ENCODE data around the gene ATF4.
A peak's percentile ranks its signal among the peaks of the same experiment; 100 is the strongest.
"Not testable (repeated sequence)": the region's sequence is repeated elsewhere in the genome, so short reads cannot be mapped to it uniquely, and the experiment has no call there.

ATF4 gene

DNA sequence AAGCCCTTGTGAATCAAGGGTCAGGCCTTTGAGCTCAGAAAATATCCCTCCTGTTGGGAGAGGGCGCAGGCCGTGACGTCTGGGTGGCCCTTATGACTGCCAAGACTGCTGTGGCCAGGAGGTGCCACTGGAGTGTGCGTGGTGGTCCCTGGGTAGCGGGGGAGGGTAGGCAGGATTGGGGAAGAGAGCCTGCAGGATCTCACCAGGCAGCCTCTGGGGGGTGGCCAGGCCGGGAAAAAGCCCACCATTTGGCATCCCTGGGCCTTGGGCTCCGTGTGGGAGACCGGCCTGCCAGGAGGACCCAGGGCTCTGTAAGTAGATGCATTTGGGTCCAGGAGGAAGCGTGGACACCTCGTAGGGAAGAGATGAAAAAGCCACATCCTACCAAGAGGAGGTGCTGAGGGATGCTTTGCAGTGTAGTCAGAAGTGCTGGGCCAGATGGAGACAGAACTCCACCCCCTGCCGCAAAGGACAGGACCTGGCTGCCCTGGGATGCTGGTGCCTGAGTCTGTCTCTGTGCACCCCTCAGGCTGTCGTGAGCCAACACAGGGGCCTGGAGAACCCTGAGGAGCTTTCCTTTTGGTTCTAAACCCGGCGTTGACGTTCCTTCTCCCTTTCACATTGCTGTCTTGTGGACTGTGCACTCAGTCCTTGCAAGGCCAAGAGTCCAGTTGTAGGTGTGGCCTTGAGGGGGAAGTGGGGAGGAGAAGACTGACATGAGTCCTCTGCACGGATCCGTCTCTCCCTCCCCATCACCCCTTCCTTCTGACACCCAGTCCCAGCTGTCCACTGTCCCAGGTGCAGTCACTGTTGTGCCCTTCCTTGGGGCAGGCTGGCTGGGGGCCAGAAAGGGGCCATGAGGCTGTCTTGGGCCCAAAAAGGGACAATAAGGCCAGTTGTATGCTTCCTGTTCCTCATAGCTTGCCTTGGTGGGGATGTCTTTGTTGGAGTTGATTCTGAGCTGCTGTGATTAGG lies 31.0 kb upstream of the ATF4 start:
- no peak for DNase-seq (ENCODE audit: low read depth)

DNA sequence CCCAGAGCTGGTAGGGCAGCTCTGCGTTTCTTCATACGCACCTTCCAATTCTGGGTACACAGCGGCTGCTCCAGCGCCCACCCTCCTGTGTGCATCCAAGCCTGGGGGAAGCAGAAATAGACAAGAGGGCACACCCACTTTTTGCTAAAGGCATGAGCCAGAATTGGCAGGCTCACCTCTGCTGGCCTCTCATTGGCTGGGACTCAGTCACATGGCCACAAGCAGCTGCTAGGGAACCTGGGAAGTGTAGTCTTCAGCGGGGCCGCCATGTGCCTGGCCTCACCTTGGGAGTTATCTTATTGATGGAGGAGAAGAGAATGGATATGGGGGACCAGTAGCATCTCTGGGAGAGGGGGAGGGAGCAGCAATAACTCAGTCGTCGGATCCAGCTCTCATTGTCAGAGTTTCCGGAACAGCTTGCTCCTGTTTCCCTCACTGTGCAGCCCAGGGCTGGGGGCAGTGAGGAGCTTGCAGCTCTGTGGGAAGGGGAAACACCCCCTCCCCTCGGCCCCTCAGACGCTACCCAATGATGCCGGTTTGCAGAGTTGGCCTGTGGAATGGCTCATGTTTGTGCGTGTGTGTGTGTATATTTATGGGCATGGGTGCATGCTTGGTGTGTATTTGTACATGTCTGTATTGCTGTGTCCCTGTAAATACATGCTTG lies 30.1 kb upstream of the ATF4 start:
- DNase-seq (ENCODE audit: low read depth) = no peak

DNA sequence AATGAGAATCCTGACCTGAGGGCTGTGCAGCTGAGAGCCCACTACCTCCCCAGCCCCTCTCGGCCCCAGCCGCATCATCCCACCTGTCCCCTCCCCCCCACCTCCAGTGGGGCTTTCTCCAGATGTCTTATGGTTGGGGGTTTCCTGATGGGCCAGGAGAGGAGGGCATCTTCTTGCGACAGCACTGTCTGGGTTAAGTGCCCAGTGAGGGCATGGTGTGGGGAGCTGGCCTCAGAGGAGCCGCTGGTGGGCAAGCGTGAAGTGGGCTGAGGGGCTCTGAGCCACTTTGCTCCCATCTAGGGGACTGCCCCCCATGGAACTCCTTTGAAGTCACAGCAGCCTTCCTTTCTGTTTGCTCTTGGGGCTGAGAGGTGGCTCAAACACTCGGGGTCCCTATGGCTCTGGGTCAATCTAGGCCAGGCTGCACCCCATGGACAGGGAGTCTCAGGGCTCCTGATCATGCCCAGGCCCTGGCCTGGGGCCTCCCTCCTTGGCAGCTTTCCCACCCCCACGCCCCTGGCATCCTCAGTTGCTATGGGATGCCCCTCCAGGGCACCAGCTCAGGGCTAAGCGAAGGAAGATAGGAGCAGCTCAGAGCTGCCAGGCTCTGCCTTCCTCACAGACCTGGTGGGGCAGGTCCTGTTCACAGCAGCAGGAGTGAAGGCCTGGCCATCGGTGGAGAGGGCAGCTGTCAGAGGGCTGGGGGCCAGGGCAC lies 29.2 kb upstream of the ATF4 start:
- no peak for DNase-seq (ENCODE audit: low read depth)

DNA sequence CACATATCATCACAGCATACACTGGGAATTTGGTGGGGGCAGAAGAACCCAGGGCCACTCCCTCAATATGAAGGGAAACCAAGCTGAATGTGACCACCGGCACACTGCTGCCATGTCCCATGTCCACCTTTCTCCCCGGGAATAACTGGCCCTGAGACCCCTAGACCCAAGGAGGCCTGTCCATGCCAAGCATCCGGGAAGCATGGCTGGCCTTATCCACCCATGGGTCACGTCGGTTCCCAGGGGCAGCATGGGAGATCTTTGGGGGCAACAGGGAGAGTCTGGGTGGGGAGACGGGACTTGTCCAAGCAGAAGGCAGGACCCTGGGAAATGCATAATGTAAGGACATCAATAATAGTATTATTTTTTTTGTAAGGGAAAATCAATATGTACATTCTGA lies 28.7 kb upstream of the ATF4 start:
- no peak for DNase-seq (ENCODE audit: low read depth)

DNA sequence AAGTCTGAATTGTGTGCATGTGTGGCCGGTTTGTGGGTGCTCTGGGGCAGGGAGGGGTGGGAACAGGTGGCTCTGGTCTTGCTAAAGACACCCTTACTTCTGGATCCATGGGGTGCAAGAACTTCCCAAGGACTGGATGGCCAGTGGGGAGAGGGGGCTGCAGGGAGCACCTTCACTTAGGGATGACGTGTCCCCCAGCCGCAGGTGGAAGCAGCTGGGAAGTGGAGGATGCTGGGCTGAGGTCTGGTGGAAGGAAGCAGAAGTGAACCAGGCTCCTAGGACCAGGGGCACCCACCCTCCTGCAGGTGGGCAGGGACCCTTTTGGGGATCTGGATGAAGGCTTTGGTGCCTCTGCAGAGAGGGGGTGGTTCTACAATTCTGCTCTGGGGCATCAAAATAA lies 28.2 kb upstream of the ATF4 start:
- no peak for DNase-seq (ENCODE audit: low read depth)

DNA sequence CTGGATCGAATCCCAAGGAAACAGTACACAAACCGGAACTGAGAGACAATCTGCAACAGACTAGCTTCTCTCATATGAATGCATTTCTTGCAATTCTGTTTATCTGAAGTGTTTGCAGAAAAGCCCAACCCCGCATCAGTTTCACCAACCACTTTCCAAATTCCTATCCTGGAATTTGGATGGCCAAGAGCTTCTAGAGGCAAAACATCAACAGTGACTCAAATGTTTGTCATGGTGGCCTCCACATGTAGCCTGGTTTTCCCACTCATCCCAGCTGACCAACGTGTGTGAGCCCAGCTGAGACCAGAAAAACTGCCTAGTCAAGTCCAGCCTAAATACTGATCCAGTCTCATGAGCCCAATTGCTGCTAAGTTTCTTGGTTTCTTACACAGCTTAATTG lies 26.6 kb upstream of the ATF4 start:
- peak; percentile 51 for DNase-seq (ENCODE audit: low read depth)

DNA sequence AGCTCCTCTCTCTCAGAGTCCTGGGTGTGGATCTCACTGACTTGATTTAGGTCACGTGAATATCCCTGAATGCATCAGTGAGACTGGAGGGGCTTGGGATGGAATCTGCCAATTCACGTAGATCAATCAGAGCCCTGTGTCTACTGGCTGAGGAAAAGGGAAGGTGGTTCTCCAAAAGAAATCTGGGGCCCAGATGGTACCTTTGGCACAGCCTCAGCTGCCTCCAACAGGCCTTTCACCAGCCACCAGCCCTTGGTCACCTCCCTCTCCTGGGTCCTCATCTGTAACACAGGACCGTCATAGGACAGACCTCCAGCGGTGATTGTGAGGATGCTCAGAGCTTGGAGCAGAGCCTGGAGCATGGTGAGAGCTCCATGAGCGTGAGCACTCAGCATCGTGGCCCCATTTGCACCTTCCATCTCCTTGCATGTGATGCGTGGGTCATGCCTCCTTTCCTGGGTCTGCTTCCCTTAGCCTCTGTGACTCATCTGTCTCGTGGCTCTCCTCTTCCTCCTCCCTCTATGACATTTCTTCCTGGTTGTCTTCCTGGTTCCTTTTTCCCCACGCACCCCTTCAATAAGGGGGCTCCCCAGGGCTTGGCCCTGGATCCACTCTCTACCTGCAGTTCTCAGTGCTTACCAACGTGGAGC lies 25.8 kb upstream of the ATF4 start:
- DNase-seq (ENCODE audit: low read depth) = no peak

DNA sequence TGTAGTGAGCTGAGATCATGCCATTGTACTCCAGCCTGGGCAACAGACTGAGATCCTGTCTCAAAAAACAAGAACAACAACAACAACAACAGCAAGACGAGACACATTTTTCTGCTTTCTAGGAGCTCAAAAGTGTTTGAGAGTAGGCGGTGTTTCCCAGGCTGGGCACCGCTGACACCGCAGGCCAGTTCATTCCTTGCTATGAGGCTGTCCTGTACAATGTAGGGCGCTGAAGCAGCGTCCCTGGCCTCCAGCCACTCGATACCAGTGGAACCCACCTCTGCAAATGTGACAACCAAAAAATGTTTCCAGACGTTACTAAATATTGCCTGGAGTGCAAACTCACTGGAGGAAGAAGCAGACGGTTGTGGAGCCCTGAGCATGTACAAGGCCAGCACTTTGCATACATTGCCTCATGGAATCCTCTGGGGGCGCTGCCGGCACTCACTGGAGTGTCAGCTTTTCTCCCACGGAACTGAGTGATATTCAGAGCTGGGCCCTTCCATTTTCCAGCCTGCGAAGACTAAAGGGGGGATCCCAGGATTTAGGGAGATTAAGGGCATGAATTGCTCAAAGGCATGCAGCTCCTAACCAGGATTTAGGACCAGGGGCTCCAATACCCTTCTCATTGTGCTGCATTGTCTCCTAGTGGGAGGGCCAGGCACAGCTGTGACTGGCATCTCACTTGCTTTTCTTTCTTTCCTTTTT lies 24.1 kb upstream of the ATF4 start:
- no peak for DNase-seq (ENCODE audit: low read depth)

DNA sequence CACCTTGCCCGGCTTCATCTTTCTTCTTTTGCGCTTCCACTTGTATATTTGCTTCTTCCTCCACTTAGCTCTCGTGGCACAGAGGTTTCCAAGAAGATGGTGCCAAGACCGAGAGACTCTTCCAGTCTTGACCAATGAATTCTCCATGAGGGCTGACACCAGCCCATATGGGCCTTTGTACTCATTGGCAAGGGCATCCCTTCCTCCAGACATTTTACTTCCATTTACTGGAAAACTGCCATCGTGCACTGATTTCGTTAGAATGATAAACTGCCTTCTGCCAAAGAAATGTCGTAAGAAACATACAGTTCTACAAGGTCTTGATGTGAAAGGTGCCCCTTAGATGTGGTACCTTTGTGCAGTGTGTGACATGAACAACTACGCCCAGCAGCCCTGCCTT lies 22.9 kb upstream of the ATF4 start:
- no peak for DNase-seq (ENCODE audit: low read depth)

DNA sequence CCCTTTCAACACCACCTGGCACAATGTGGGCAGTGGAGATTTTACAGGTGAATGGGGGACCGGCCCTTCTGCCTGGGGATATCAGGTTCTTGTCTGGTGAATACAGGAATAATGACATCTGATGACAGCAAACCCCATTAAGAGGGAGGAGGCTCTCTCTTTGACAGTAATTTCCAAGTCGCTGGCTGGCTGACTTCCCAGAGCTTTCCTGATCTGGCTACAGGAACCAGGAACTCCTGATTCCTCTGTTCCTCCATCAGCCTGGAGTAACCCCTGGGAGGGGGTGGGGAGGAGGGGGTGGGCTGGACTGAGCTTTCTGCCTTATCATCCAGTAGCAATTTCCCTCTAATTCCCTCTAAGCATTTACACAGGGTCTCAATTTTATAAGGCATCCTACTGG lies 22.0 kb upstream of the ATF4 start:
- DNase-seq (ENCODE audit: low read depth) = no peak

DNA sequence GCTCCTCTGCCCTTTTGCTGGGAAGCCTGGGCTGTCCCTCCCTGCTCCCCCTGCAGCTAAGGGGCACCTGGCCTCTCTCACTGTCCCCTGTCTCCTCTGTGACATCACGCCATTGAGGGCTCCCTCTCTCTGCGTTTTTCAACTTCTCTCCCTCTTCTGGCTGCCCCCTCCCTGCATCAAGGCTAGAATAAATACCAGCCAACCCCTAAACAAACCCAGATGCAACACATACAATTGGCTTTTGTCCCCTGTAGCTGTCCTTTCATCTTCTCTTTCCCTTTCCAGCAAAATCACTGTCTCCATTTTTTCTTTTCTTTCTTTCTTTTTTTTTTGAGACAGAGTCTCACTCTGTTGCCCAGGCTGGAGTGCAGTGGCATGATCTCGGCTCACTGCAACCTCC lies 21.6 kb upstream of the ATF4 start:
- no peak for DNase-seq (ENCODE audit: low read depth)

DNA sequence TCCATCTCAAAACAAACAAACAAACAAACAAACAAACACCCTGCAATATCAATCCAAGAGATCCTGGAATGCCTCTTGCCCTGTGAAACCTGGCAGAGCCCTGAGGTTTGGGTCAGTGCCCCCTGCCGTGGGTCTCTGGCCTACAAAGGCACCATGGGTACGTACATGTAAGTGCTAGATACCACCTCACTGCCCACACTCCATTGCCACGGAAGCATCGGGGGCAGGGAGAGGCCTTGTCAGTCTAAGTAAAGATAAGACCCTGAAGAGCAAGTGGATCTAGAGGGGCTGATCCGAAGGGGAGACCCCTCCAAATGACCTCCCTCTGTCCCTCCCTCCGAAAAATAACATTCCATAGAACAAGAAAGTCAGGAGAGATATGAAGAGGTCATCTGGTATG lies 20.3 kb upstream of the ATF4 start:
- no peak for DNase-seq (ENCODE audit: low read depth)

DNA sequence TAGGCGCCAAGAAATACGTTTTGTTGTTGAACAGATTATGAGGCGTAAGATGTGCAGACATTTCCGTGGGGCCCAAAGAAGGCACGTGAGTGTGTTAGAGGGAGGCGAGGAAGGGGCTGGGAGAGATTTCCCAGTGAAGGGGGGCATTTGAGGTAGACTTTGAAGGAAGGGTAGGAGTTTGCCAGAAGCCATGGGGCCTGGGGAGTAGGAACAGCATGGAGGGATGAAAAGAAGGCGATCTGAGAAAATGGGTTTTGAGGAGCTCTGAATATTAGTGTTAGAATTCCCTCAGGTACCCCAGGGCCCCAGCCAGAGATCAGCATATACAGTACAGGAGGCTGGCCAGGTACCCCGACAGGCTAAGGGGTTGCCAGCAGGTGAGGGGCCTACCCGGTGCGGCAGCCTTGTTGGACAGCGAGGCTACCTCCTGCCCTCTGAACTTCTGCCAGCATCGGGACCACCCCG lies 18.7 kb upstream of the ATF4 start:
- no peak for DNase-seq (ENCODE audit: low read depth)

DNA sequence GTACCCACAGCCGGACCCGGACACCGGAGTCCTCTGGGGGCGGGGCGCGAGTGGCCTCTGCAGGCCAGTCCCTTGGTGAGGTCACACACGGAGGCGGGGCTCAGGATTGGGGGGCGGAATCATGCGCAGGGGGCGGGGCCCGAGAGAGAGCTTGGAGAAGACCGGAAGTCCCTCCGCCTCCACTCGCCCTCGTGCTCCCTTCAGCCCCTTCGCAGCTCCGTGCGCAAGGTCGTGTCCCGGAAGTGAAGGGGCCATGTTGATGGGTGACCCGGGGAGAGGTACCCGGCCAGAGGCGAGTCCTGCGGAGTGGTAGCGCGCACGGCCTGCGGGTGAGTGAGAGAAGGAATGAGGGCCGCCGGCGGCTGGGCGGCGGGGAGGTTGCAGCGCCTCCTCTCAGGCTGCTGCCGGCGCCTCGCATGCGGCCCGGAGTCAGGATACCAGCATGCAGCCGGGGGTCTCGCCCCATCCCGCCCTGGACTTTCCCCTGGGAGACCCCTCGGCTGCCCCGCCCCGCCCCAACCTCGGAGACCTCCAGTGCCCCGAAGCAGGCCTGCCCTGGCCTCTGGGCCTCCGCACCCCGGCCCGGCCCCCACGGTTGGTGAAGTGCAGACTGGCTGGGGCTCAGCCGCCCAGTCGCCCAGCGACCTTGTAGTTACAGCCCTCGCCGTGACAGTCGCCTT lies 18.1 kb upstream of the ATF4 start, which contains the start of gene MIEF1:
Gene MIEF1, plus strand, starts transcription at position 182 of the 680 bp plus-strand sequence. CDS start 9,005 bp downstream, outside the sequence.
- peak; percentile 81 for DNase-seq (ENCODE audit: low read depth)

DNA sequence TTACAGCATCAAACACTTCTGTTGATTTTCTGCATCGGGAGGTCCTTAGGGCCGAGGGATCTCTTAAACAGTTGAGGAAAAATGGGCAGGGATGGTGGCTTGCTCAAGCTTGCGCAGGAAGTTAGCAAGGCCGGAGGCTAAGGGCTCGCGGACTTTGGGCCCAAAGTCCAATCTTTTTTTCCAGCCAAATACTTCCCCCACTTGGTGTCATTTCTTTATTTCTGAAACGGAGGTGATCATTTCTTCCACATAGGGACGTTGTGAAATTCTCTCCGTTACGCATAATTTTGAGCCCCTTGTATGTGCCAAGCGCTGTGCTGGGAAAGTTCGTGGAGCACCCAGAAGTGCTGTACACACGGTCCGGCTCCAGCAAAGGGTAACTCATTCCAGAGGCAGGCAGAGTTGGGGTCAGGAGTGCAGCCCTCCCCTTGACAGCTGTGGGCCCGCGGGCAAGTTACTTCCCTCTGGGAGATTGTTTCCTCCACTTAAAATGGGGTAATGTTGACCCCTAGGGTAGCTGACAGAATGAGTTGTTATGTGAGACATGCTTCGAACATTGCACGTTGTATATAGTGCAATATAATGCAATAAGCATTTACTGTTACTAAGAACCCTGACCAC lies 17.5 kb upstream of the ATF4 start:
- DNase-seq (ENCODE audit: low read depth) = no peak

DNA sequence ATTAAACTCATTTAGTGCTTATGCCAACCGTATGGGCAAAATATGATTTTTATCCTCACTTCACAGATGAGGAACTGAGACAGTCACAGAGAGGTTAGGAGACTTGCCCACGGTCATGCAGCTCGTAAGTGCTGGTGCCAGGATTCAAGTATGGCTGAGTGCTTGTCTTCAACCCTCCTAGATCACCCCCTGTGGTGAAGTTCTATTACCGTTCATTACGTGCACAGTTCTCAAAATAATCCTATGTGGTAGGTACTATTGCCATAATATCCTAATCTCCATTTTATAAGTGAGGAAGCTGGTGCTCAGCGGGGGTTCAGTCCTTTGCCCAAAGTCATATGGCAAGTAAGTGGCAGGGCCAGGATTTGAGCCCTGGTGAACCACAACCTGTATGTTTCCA lies 16.7 kb upstream of the ATF4 start:
- DNase-seq (ENCODE audit: low read depth) = no peak

DNA sequence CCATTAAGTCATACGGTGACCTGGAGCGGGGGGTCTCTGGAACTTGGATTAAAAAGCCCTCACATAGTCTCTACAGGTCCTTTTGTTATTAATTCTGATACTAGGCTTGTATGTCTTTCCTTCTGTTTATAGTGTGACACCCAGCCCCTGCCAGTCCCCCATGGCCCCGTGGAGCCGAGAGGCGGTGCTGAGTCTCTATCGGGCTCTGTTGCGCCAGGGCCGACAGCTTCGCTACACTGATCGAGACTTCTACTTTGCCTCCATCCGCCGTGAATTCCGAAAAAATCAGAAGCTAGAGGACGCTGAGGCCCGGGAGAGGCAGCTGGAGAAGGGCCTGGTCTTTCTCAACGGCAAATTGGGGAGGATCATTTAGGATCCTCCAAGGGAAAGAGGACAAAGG lies 16.3 kb upstream of the ATF4 start:
- no peak for DNase-seq (ENCODE audit: low read depth)

DNA sequence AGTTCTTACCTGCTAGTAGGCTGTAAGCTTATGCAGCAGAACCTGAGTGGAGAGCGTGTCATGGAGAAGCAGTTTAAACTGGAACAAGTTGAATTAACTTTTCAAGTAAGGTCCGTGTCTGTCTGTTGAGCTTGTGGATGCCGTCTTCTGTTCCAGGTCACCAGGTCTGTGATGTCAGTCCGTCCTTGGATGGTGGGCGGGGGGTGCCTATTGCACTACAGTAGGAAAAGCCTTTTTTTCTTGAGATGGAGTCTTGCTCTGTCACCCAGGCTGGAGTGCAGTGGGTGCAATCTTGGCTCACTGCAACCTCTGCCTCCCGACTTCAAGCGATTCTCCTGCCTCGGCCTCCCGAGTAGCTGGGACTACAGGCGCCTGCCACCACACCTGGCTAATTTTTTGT lies 13.3 kb upstream of the ATF4 start:
- not testable (repeated sequence) for DNase-seq (ENCODE audit: low read depth)

DNA sequence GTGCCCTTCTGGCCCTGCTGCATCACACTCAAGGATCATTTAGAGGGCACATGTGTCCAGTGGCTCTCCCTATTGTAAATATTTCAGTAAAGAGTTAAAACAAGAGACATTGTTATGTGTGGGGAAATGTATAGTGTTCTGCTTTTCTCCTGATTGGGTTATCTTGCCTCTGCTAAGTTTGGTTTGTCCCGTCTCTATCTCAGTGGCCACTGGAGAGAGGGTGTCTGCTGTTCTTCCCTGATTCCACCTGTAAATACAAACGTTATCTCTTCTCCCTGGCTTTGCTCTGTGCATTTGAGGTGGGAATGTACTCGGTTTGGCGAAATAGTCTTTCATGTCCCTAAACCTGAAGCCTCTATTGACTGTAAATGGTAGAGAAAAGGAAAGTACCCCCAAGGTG lies 12.0 kb upstream of the ATF4 start:
- no peak for DNase-seq (ENCODE audit: low read depth)

DNA sequence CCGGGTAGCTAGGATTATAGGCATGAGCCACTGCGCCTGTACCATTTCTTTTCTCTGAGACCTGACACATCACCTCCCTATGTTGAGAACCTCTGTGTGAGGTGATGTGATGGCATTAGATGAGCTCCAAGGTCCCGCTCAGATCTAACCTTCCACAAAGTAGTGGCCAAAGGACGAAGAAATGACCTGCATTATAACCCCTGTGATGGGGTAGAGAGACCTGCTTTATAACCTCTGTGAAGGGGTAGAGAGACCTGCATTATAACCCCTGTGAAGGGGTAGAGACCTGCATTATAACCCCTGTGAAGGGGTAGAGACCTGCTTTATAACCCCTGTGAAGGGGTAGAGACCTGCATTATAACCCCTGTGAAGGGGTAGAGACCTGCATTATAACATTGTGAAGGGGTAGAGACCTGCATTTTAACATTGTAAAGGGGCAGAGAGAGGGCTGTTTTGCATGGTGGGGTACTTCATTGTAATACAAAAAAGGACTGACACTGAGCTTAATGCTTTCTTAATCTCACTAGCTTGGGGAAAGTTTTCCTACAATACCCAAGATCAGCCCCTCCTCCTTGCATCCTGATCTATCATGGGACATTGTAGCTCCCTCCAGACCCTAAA lies 9.7 kb upstream of the ATF4 start:
- no peak for DNase-seq (ENCODE audit: low read depth)
